GM21619 (cell line): Measurements from ENCODE around the gene CLCN5.

ENCODE experiments used
- ATAC-seq: cut with Tn5 transposase; IDR thresholded peaks from one replicate; pipeline ENCODE4 v1.9.1; 2021; ENCODE audit not compliant: unreplicated experiment

CLCN5 gene

DNA sequence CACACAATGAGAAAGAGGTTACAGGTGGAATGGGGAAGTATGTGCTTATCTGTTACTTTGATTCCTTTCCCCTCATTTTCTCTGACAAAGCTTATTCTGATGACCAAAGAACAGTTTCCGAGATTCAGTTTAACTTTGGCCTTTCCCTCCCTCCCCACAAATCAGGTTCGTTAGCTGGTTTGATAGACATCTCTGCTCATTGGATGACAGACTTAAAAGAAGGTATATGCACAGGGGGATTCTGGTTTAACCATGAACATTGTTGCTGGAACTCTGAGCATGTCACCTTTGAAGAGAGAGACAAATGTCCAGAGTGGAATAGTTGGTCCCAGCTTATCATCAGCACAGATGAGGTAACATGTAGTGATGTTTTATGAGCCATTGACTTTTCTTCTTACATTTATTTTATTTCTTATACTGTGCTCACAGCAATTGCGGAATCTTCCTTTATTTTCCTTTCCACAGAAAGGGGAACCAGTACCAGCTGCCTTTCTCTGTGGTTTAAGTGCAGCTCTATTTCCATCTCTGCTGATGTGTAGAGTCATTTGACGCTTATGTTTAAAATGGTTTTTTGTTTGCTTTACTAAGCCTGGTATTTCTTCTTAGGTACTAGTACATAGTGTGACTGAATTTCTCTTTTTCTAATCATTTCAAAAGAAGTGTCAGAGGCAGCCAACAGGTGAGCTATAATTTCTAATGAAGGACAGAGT is 153.4 kb downstream of the CLCN5 start:
- ATAC-seq: no peak

DNA sequence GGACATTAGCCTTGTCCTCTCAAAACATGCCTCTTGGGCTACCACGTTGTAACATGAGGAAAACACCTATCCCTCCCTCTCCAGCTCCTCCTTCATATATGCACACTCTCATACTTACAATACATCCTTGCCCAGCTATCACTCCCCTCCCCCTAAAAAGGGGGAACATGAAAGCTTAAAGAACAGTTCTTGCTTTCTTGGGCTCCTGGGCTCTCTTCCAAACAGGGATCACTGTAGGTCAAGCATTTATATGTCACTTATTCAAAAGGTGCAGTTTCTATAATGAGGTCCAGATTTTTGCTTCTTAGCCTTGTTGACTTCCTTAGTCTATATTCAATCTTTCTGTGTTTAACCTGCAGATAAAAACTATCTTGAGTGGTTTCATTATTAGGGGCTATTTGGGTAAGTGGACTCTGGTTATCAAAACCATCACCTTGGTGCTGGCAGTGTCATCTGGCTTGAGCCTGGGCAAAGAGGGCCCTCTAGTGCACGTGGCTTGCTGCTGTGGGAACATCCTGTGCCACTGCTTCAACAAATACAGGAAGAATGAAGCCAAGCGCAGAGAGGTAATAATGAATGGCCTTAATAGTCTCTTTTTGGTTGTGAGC is 159.0 kb downstream of the CLCN5 start:
- no peak for ATAC-seq

DNA sequence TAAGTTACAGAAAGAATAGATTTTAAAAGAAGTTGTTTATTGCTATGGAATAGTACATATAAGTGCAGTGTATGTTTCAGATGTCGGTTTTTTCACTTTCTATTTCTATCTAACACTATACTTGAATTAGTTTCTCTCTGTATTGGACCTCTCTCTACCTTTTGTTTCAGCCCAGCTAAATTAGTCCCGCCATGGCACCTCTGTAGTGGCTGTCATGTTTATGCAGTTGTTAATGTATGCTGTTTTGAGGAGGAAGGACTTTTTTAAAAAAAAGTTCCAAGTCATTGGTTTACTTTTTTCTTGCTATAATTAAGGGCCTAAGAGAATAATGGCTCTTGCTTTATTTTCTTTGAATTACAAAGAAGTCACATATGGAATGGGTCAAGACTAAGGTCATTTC is 160.3 kb downstream of the CLCN5 start:
- no peak for ATAC-seq

DNA sequence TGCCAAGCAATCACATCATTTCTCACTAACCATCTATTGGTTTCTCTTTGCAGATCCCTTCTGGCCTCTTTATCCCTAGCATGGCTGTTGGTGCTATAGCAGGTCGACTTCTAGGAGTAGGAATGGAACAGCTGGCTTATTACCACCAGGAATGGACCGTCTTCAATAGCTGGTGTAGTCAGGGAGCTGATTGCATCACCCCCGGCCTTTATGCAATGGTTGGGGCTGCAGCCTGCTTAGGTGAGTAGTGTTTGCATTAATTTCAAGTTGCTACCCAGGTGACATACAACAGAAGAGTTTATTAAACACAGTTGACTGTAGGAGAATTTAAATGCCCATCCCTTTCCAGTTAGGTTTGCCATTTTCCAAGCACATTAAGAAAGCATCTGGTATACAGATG is 166.2 kb downstream of the CLCN5 start:
- no peak for ATAC-seq

DNA sequence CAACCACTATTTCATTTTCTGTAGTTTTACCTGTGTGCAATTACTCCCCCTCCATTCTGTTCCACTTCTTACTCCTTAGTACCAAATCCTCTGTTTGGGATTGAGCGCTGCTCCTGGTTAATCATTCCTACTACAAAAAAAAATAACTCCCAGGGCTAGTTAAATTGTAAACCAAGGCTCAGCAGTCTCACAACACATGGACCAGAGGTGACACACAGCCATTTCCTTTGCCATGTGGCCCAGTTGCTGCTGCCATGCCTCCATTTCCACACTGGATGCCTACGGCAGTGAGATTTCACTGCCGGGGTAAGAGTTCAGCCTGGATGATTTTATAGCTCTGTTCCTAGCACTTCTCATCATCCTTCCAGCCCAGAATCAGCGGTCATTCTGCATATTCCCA is 171.2 kb downstream of the CLCN5 start:
- no peak for ATAC-seq

DNA sequence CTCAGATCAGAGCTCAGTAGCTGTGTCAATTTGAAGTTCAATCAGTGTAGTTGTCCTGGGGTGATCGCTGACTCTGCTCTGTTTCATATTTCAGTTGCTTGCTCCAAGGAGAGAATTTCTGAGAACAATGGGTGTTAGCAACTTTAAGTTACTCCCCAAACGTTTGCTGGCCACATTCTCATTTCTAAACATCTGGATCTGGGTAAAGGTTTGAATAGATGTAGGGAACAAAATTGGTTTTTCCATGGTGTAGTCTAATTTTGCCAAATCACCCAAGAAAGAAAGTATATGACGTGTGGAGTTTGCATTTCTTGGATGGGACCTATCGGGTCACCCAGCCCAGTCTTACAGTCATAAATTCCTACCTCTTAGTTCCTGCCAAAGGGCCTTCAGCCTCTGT is 174.7 kb downstream of the CLCN5 start:
- no peak for ATAC-seq

DNA sequence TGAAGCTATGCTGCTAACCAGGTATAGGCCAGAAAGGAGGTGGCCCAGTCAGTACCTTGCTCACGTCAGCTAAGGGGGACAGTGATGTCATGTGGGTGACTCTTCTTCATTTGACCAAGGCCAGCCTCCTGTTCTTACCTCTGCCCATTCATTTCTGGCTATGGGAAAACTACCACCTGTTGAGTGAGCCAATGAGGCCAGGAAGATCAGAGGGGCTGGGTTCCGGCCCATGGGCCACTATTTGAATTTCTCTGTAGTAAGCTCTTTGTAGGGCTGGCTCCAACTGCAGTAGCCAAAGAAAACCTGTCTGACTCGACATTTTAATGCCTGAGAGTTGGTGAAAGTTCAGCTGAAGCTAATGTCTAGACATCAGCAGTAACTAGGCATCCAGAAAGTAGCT is 175.8 kb downstream of the CLCN5 start:
- no peak for ATAC-seq

DNA sequence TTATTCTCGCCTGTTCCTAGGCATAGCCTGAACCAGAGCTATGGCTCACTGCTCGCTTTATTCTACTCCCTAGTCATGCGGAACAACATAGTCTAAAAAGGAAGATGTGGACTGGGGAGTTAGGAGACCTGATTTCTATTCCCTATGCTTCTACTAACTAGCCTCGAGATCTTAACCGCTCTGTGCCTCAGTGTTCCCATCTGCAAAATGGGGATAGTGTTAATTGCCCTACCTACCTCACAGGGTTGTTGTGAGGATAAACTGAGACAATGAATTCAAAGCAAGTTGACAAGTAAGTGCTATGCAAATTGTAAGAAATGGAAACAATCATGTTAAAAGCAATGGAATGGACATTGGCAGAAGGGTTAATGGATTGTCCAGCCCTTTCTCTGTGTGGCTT is 176.4 kb downstream of the CLCN5 start:
- ATAC-seq: no peak

DNA sequence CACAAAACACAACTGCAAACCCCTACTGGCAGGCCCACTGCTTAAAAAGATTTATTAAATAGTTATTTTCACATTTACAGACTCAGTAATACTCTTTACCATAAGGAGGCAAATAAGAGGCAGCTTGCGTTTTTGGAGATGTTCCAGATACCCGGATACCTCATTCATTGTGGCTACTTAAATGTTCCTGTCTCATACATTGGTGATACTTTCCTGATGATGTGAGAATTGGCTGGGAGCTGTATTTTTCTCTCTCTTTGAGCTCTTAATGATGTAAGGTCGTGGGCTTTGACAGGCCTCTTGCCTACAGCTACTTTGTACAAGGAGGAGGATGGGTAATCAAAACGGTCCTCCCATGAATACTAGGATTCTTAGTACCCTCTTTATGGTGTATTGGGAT is 176.9 kb downstream of the CLCN5 start:
- no peak for ATAC-seq

DNA sequence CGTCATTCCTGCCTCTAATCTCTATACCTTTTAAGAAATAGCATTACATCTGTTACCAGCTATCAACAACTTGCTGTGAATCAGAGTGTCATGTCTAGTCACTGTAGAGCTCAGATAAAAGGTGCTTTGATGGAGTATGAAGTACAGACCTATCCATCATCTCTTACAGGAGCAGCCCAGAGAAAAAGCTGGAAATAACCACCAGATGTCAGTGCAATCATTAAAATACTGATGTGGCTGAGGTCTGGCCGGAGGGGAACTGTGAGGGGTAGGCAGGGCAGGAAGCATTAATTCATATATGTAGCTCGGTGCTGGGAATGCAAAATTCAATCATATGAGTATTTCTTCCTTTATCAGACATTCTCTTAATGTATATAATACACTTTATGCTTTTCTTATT is 177.8 kb downstream of the CLCN5 start:
- no peak for ATAC-seq

DNA sequence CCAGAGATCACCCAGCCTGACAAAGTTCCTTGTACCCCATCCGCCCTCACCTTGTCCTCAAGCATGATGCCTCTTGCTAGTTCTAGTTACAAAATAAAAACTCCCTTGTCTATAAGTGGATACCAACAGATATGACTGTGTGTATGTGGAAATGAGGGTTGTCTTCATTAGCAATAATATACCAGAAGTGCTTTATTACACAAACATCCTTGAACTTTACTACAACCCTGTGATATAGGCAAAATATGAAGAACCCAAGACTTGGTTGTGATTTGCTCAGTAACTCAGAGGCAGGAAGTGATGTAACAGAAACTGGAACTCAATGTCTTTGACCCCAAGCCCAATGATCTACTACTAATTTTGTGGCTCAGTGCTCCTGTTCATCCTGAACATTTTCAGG is 180.8 kb downstream of the CLCN5 start:
- ATAC-seq: no peak

DNA sequence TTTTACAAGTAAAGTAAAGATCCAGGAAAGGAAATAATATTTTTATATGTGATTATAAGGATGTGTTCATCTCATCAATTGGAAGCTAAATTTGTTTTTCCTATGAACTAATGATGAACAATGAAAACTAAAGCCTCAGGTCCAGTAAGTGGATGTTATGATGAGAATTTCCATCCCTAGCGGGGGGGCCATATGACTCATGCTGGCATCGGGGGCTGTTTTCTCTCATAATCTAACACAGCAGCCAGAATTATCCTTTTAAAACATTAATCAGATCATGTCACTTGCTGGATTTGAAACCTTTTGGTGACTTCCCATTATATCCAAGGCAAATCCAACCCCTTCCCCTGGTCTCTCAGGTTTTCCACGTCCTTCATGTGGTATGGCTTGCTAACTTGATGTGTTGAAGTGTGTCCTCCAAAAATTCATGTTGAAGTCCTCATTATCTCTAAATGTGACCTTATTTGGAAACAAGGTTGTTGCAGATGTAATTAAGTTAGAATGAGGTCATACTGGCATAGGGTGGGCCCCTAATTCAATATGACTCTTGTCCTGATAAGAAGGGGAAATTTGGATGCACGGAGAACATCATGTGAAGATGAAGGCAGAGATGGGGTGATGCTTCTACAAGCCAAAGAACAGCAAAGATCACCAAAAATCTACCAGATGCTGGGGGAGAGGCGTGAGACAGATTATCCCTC is 181.6 kb downstream of the CLCN5 start:
- no peak for ATAC-seq

DNA sequence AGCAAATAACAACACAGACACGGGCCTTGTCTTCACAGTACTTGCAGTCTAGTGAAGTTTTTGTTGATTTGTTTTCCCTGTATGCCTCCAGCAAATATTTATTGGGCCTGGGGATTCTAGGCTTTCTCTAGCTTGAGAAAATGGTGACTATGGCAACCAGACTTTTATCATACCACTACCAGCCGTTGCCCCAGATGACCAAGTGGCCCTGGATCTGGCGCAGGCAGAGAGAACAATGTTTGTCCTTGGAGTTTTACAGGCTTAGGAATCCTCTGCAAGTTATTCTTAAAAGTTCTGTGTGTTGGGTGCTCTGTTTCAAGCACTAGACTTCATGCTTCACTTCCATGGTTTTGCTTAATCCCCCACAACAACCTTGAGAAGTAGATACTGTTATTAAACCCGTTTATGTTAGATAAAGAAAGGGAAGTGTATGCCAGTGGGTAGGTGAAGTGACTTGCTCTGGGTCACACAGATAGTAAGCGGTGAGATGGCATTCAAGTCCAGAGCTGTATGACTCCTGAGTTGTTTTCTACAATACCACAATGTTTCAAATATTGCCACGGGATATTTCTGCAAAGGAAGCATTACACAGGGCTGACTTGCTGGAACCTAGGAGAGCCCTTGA is 183.8 kb downstream of the CLCN5 start:
- ATAC-seq: no peak

DNA sequence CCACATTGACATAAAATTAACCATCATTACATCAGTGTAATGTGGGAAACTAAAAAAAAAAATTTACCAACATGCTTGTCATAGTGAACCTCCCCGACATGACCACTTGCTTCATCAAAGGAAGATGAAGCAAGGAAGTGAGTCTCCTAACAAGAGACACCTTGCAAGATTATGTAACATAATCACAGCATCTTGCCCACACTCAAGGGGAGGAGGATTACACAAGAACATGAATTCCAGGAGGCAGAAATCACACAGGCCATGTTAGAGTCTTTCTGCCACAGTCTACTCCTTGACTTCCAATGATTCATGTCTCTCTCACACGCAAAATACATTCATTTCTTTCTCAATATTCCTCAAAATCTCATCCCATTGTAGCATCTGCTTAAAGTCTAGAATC is 185.1 kb downstream of the CLCN5 start:
- ATAC-seq: no peak

DNA sequence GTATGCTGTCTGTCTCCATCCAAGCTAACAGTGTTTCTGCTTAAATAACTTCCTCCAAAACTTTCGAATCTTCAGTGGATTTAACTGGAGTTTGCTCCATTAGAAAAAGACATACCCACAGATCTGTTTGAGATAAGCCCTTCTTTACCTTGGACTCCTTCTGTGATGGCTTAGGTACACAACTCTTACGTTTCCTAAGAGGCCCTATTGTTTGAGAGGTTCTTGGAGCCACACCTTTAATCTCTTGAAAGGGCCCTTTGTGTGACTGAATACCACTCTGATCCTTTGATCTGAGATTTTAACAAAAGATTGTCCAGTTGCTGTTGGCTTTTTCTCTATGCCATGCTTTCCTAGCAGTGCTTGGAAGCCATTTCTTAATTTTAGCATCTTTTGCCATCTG is 185.9 kb downstream of the CLCN5 start:
- no peak for ATAC-seq

DNA sequence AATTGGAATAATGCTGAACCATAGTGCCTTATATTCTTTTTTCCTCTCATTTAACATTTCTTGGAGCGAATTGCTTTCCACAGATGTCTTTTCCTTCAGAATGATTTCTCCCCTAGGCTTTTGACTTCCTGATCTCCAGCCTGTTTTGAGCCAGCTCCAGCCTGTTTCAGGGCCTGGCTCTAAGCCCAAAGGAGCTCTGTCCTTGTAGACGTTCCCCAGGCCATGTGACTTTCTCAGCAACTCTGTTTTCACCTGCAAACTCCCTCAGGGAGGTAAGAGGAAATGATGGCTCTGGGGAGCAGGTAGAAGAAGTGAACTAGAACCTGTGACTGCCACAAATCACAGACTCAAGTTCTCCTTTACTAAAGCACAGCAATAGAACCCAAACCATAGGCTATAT is 189.3 kb downstream of the CLCN5 start:
- ATAC-seq: no peak

DNA sequence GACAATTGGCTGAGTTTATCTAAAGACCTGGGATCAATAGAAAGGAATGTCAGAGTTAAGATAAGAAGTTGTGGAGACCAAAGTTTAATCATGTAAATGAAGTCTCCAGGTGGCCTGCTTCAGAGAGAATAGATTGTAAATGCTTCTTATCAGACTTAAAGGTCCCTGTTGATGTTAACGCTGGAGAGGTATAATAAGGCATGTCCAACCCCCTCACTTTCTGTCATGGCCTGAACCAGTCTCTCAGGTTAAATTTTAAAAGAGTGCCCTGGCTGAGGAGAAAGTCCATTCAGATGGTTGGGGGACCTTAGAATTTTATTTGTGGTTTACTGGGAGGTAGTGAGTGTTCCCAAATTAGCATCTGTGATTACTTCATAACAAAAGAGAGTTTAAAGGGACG is 191.7 kb downstream of the CLCN5 start:
- no peak for ATAC-seq

DNA sequence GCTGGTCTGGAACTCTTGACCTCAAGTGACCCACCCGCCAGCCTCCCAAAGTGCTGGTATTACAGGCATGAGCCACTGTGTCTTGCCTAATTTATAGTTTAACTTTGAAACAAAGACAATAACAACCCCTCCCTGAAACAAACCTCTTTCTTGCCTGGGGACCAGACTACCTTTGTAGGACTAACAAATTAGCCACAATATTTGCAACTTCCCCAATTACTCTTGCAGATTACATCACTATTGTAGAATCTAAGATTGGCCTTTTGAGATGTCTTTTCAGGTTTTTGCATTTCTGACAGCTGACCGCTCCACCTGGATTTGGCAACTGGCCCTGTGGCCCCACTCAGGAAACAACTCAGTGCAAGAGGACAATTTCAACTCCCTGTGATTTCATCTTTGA is 193.6 kb downstream of the CLCN5 start:
- ATAC-seq: no peak

DNA sequence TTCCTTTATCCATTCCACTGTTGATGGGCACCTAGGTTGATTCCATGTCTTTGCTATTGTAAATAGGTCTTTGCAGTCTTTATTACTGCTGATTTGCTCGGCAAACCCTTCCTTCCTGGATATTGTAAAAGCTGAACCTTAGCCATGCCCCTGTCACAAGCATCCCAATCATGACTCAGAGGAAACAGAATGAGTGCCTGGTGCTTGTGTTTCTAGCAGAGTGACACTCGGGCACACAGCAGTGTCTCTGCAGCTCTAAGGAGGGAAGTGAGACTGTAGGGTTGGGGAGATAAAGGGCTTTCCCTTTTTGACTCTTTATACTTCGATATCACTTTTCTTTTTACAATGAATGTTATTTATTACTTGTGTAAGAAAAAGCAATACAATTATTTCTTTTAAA is 195.1 kb downstream of the CLCN5 start:
- ATAC-seq: no peak

DNA sequence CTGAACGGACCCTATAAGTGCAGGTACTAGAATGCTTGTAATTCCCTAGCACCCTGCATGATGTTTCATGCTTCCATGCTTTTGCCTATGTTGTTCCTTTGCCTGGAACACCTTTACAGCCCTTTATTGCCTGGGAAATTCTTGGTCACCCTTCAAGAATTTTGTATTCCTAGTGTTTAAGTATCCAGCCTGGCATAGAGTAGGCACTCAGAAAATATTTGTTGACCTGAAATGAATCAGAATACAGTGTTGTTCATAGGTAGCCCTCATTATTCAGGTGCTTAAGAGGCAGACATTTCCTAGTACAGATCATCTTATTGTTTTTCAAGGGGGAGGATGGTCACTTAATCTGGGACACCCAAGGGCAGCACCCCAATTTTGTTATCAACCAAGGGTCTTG is 203.1 kb downstream of the CLCN5 start:
- ATAC-seq: no peak

DNA sequence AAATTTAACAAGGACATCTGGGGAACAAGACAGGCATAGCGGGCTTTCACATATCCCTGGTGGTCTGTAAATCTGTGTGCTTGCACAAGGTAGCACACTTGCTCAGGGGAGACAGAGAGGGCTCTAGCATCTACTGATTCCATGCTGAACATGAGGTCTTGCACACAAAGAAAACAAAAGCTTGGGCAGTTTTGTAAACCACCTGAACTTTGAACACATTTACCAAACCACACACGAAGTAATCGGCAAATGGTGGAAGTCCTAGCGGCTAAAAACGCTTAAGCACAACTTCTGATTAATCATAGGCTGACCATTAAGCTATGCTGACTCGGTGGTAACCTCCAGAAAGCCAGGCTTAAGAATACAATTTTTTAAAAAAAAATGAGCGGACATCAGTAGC is 225.6 kb downstream of the CLCN5 start:
- no peak for ATAC-seq
